ENCODE data around the gene ADRM1.

ADRM1 gene

DNA sequence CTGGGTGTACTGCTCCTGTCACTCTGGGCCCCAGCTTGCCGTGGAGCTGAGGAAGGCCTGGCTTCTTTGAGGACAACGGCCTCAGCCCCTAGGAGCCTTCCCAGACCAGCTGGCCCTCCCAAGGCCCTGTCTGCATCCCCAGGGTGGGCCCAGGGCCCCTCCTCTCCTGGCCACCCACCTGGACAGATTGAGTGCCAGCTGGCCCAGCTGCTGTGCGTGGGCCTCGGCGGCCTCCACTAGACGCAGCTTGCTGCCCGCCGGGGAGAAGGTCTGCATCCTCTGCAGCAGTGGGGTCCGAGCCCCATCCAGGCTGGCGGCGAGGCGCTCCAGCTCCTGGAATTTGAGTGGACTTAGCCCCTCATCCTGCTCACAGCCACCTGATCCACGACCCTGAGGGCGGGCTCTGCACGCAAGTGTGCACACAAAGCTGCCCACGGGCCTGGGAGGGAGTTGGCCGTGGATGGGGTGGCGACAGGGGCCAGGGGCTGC is 14.4 kb downstream of the ADRM1 start:
- no peak overlapping the region for H3K27ac ChIP-seq
- TF ChIP-seq, protein P1, sequence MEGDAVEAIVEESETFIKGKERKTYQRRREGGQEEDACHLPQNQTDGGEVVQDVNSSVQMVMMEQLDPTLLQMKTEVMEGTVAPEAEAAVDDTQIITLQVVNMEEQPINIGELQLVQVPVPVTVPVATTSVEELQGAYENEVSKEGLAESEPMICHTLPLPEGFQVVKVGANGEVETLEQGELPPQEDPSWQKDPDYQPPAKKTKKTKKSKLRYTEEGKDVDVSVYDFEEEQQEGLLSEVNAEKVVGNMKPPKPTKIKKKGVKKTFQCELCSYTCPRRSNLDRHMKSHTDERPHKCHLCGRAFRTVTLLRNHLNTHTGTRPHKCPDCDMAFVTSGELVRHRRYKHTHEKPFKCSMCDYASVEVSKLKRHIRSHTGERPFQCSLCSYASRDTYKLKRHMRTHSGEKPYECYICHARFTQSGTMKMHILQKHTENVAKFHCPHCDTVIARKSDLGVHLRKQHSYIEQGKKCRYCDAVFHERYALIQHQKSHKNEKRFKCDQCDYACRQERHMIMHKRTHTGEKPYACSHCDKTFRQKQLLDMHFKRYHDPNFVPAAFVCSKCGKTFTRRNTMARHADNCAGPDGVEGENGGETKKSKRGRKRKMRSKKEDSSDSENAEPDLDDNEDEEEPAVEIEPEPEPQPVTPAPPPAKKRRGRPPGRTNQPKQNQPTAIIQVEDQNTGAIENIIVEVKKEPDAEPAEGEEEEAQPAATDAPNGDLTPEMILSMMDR (conservative IDR thresholded peaks at IDR 0.05), result no peak

DNA sequence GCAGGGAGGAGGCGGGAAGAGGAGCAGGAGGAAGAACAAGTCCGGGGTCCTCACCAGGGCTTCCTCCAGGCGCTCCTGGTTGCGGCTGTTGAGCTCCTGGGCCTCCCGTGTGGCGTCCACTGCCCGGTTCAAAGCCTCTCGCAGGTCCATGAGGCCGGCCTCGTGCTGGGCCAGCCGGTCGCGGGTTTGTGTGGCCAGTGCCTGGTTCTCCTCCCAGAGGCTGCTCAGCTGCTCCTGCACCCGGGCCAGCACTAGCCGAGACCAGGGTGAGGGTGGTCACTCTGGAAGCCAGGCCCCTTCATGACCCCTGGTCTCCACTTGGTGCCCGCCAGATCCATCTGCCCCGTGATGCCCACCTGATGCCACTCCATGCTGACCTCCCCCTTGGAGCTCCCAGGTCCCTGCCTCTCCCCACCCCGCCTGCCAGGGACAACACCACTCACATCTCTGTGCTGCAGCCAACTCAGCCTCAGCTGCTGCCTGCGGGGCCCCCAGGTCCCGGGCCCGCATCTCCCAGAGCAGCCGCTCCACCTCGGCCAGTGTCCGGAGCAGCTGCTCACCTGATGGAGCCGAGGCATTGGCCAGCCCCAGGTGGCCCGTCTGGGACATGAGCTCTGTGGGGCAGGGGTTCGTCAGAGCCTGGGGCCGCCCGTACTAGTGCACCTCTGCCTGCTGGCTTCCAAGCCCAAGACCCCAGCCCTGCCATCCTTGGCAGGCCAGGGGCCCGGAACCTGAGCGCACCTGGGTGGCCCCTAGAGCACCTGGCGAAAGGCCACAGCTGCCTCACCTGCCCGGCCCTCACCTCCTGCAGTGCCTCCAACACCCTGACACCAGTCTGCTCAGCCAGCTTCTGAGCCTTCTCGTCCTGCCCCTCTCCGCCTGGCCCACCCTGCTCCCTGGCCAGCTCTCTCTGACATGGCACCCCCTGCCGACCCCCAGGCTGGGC is 15.9 kb downstream of the ADRM1 start:
- H3K27ac ChIP-seq, result no peak overlapping the region
- TF ChIP-seq, protein P1 (conservative IDR thresholded peaks at IDR 0.05), result no peak

DNA sequence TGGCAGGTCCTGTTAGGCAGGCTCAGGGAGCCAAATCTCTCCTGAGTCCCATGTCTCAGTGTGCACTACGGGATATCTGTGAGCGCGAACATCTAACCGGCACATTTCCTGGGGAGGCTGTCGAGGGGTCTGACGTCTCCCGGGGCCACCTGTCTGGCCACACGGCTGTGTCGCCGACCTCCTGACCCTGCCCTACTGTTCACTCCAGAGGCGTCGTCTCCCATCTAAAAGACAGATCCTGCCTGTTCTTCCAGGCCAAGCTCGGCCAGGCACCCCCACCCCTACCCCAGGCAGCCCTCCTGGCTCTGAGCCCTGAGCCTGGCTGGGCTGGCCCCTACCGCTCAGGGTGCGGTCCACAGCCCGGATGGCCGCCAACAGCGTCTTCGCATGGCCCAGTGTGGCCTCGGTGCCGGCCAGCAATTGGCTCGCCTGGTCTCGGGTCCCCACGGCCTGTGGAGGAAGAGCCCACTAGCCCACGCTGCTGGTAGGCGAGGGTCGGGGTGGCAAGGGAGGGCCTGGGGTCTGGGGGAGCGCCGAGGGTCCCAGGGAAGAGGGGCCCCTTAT is 16.6 kb downstream of the ADRM1 start:
- no peak overlapping the region for H3K27ac ChIP-seq
- TF ChIP-seq, protein P1 (conservative IDR thresholded peaks at IDR 0.05), result no peak

- no peak overlapping the region for H3K27ac ChIP-seq
- TF ChIP-seq, protein P1 (conservative IDR thresholded peaks at IDR 0.05), result no peak
Observed at GRCh38 chr20:62320581-62321354, 18.0 kb downstream of the ADRM1 start.

- TF ChIP-seq, protein P1 (conservative IDR thresholded peaks at IDR 0.05), result no peak
- H3K27ac ChIP-seq, result no peak overlapping the region
Observed at GRCh38 chr20:62321521-62321948, 18.7 kb downstream of the ADRM1 start.

DNA sequence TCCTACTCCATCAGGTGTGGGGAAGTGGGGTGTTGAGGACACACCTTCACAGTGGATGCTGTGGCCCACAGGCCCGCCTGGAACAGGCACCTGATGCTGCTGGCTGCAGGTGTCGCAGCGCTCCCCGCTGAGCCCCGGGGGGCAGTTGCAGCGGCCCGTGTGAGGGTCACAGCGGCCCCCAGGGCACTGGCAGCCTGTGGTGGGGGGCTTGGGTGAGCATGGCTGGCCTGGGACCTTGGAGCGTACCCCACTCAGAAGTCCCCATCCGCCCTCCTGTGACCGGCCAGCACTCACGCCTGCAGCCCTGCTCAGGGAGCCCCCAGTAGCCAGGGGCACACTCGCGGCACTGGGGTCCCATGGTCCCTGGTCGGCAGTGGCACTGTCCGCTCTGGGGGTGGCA is 19.2 kb downstream of the ADRM1 start:
- H3K27ac ChIP-seq, result no peak overlapping the region
- TF ChIP-seq, protein P1 (conservative IDR thresholded peaks at IDR 0.05), result no peak

Measured in VCaP (cell line).